ENCODE measurements around the gene CCNI.
"Not testable (repeated sequence)": the region's sequence is repeated elsewhere in the genome, so short reads cannot be mapped to it uniquely, and the experiment has no call there.

CCNI gene

GRCh38 chr4:77082886-77083608 is 7.3 kb upstream of the CCNI start:
- DNase-seq, result no peak

- not testable (repeated sequence) for DNase-seq
Observed at GRCh38 chr4:77080806-77081205, 5.0 kb upstream of the CCNI start.

- no peak for DNase-seq
Observed at GRCh38 chr4:77079281-77079680, 3.5 kb upstream of the CCNI start.

- no peak for DNase-seq
Observed at GRCh38 chr4:77078401-77078800, 2.6 kb upstream of the CCNI start.

- no peak for DNase-seq
Observed at GRCh38 chr4:77076889-77077635, 1.3 kb upstream of the CCNI start.

- peak in 51 of 58 donors; percentile 17 to 80 (median 52) for DNase-seq
Observed at GRCh38 chr4:77074981-77075855, 571 bp downstream of the CCNI start.

- DNase-seq, result no peak
Observed at GRCh38 chr4:77074381-77074831, 1.4 kb downstream of the CCNI start.

GRCh38 chr4:77073981-77074380 is 1.8 kb downstream of the CCNI start:
- DNase-seq, result no peak

- DNase-seq, result no peak
Observed at GRCh38 chr4:77073106-77073809, 2.5 kb downstream of the CCNI start.

- no peak for DNase-seq
Observed at GRCh38 chr4:77072195-77072753, 3.5 kb downstream of the CCNI start.

GRCh38 chr4:77069514-77069913 is 6.3 kb downstream of the CCNI start:
- not testable (repeated sequence) for DNase-seq

- no peak for DNase-seq
Observed at GRCh38 chr4:77065382-77065781, 10.4 kb downstream of the CCNI start.

GRCh38 chr4:77062856-77063255 is 12.9 kb downstream of the CCNI start:
- no peak for DNase-seq

GRCh38 chr4:77052352-77052751 is 23.4 kb downstream of the CCNI start:
- no peak for DNase-seq

- DNase-seq, result no peak
Observed at GRCh38 chr4:77050962-77051361, 24.8 kb downstream of the CCNI start.

GRCh38 chr4:77047037-77047436 is 28.8 kb downstream of the CCNI start:
- DNase-seq, result no peak

- no peak for DNase-seq
Observed at GRCh38 chr4:77045490-77045889, 30.3 kb downstream of the CCNI start.

- DNase-seq, result peak in 1 of 58 donors; percentile 4
Observed at GRCh38 chr4:77044461-77045150, 31.2 kb downstream of the CCNI start.

GRCh38 chr4:77043507-77044136 is 32.2 kb downstream of the CCNI start:
- DNase-seq, result no peak
